Muscle layer of colon (tissue), 2 donors: ENCODE results near the gene SPEG.
A peak's percentile ranks its signal among the peaks of the same experiment; 100 is the strongest.

Experiments
- H3K27ac ChIP-seq: one replicate; pipeline ENCODE4 v1.7.0; 2013; ENCODE audit warnings: low read depth, mild to moderate bottlenecking, low read length, moderate library complexity
- H3K27me3 ChIP-seq, 2 donors: one replicate each; pipeline ENCODE4 v1.7.0; 2013; ENCODE audit warnings: low read length in 2 of 2, mild to moderate bottlenecking in 2 of 2; ENCODE audit not compliant: insufficient read depth in 2 of 2, control insufficient read depth in 1 of 2
- H3K36me3 ChIP-seq: one replicate; pipeline ENCODE4 v1.7.0; 2013; ENCODE audit warnings: mild to moderate bottlenecking, low read length; ENCODE audit not compliant: insufficient read depth
- H3K4me1 ChIP-seq: one replicate; pipeline ENCODE4 v1.7.0; 2013; ENCODE audit warnings: mild to moderate bottlenecking, low read length; ENCODE audit not compliant: insufficient read depth
- H3K4me3 ChIP-seq, 2 donors: one replicate each; pipeline ENCODE4 v1.7.0; 2013; ENCODE audit warnings: low read length in 2 of 2, low read depth in 1 of 2, mild to moderate bottlenecking in 1 of 2, moderate library complexity in 1 of 2
- H3K9ac ChIP-seq: one replicate; pipeline ENCODE4 v1.7.0; 2013; ENCODE audit warnings: low read length
- H3K9me3 ChIP-seq: one replicate; pipeline ENCODE4 v1.7.0; 2013; ENCODE audit warnings: mild to moderate bottlenecking, low read length
- donor health status: abdominal sarcoma.
- donor health status: Adenocarcinoma of cecum.

The SPEG gene

DNA sequence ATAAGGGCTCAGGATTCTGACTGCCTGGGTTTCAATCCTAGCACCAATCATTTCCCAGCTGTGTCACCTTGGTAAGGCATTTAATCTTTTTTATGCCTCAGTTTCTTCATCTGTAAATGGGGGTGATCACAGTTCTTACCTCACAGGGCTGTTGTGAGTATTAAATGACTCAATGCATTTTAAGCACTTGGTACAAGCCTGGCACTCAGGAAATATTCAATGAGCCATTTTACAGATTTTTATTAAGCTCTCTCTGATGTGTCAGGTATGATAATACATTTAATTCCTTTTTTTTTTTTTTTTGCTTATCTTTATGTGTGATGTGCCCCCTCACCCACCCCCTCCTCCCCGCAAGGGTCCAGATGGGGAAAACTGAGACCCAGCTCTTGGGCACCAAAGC lies 12.0 kb downstream of the SPEG start:
- peaks cover 60% of the 10 kb centered on the region for H3K4me1 ChIP-seq
- no peaks in the 10 kb centered on the region for H3K27me3 ChIP-seq
- H3K36me3 ChIP-seq, result peaks cover 21% of the 10 kb centered on the region
- H3K9ac ChIP-seq, result peak overlapping the region; percentile 96
- H3K9me3 ChIP-seq, result no peaks in the 10 kb centered on the region
- peak overlapping the region; percentile 83 for H3K27ac ChIP-seq
- H3K4me3 ChIP-seq, result no peak overlapping the region

DNA sequence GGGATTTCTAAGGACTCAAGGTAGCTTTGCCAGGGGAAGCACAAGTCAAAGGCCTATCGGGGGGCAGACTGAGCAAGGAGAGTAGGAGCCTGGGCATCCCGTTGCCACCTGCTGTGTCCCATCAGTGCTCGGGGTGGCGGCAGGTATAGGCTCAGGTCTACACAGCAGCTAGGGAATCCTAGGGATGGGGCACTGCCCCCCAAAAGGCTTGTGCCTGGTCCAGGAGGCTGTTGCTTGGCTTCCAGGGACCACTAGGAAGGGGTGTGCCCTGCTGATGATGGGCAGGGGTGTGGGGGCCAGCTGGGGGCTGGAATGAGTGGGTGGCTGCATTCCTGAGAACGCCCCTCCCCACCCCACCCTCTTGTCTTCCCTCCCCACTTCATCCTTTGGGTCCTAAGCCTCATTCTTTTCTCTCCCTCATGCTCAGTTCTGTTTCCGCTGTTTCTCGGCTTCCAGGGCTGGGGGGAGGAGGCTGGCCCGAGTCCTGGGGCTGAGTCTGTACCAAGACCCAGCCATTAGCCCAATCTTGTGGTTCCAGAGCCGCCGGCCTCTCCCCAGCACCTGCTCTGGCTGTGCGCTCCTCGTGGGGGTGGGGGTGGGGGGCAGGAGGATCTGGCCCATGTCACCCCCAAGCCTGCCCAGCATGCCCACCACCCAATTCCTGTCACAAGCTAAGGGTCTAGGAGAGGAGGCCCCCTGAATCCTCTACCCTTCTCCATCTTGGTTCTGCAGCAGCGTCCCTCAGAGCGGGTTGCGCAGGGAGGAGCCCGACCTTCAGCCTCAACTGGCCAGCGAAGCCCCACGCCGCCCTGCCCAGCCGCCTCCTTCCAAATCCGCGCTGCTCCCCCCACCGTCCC lies 12.8 kb downstream of the SPEG start:
- Histone ChIP-seq H3K27me3 (no peaks in the 10 kb centered on the region), H3K4me1 (peaks cover 68% of the 10 kb centered on the region), H3K4me3 (peak overlapping the region in 1 of 2 donors; percentile 18), H3K36me3 (peaks cover 21% of the 10 kb centered on the region), H3K9me3 (no peaks in the 10 kb centered on the region), H3K9ac (peak overlapping the region; percentile 96), H3K27ac (peak overlapping the region; percentile 83)

DNA sequence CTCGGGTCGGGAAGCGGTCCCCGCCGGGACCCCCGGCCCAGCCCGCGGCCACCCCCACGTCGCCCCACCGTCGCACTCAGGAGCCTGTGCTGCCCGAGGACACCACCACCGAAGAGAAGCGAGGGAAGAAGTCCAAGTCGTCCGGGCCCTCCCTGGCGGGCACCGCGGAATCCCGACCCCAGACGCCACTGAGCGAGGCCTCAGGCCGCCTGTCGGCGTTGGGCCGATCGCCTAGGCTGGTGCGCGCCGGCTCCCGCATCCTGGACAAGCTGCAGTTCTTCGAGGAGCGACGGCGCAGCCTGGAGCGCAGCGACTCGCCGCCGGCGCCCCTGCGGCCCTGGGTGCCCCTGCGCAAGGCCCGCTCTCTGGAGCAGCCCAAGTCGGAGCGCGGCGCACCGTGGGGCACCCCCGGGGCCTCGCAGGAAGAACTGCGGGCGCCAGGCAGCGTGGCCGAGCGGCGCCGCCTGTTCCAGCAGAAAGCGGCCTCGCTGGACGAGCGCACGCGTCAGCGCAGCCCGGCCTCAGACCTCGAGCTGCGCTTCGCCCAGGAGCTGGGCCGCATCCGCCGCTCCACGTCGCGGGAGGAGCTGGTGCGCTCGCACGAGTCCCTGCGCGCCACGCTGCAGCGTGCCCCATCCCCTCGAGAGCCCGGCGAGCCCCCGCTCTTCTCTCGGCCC lies 13.6 kb downstream of the SPEG start:
- Histone ChIP-seq H3K4me1 (peaks cover 69% of the 10 kb centered on the region), H3K36me3 (peaks cover 21% of the 10 kb centered on the region), H3K27ac (peak overlapping the region; percentile 83), H3K27me3 (no peaks in the 10 kb centered on the region), H3K9me3 (no peaks in the 10 kb centered on the region), H3K9ac (peak overlapping the region; percentile 96), H3K4me3 (peak overlapping the region; percentile 18 to 30)

DNA sequence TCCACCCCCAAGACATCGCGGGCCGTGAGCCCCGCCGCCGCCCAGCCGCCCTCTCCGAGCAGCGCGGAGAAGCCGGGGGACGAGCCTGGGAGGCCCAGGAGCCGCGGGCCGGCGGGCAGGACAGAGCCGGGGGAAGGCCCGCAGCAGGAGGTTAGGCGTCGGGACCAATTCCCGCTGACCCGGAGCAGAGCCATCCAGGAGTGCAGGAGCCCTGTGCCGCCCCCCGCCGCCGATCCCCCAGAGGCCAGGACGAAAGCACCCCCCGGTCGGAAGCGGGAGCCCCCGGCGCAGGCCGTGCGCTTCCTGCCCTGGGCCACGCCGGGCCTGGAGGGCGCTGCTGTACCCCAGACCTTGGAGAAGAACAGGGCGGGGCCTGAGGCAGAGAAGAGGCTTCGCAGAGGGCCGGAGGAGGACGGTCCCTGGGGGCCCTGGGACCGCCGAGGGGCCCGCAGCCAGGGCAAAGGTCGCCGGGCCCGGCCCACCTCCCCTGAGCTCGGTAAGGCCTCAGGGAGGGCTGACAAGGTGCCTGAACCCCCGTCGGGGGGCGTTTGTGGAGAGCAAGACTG lies 14.2 kb downstream of the SPEG start:
- H3K4me3 ChIP-seq, result peak overlapping the region; percentile 30 to 51

DNA sequence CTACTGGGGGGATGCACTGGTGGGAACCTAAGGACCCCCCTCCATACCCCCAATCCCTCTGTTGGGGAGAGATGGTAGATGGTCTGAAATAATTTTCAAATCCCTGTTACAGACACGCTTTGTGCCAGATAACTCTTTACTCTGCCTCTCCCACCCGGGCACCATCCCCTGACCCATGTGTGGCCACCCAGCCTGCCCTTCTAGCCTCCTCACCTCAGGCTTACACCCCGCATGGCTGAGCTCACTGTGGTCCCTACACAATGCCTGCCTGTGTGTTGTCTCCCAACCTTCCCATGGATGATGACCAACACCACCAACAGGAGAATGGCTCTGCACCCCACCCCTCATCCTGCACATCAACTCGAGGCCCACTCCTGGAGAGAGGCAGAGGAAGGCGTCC lies 15.0 kb downstream of the SPEG start:
- Histone ChIP-seq H3K27ac (peak overlapping the region; percentile 83), H3K4me1 (peaks cover 71% of the 10 kb centered on the region), H3K4me3 (peak overlapping the region in 1 of 2 donors; percentile 51), H3K9me3 (no peaks in the 10 kb centered on the region), H3K27me3 (no peaks in the 10 kb centered on the region), H3K36me3 (peaks cover 21% of the 10 kb centered on the region), H3K9ac (peak overlapping the region; percentile 77)

More for the DNA sequence above, 14.2 kb downstream of the SPEG start:
- Histone ChIP-seq H3K36me3 (peaks cover 21% of the 10 kb centered on the region), H3K27ac (peak overlapping the region; percentile 83), H3K9ac (peak overlapping the region; percentile 96), H3K27me3 (no peaks in the 10 kb centered on the region), H3K4me1 (peaks cover 69% of the 10 kb centered on the region), H3K9me3 (no peaks in the 10 kb centered on the region)

DNA sequence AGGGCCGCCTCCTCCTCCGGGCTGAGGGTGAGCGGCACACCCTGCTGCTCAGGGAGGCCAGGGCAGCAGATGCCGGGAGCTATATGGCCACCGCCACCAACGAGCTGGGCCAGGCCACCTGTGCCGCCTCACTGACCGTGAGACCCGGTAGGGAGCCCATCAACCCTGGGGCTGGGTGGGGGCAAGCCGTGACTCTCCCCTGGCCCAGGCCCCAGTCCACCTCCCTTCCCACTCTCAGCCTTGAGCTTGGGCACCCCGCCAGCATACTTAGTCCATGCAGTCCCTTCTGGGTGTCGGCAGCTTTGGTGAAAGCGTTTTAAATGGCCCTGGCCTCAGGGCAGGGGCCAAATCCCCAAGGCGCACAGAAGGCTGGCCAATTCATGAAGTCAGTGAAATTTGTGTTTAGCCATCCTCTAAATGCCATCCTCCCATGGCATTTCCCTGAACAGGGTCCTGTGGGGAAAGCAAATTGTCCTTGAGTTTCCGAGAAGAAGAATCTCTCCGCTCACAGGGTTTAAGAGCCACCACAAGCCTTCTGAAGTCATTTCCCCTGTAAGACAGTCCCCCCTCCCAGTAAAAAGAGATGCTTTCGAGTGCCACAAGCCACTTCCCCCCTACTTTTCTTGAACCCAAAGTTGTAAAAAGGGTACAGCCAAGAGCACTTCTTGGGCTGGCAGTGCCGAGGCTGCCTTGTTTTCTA lies 17.2 kb downstream of the SPEG start:
- no peaks in the 10 kb centered on the region for H3K9me3 ChIP-seq
- peak overlapping the region in 1 of 2 donors; percentile 51 for H3K4me3 ChIP-seq
- H3K36me3 ChIP-seq, result peaks cover 29% of the 10 kb centered on the region
- H3K4me1 ChIP-seq, result peaks cover 65% of the 10 kb centered on the region
- H3K27me3 ChIP-seq, result no peaks in the 10 kb centered on the region
- peak overlapping the region; percentile 83 for H3K27ac ChIP-seq
- peak overlapping the region; percentile 95 for H3K9ac ChIP-seq

DNA sequence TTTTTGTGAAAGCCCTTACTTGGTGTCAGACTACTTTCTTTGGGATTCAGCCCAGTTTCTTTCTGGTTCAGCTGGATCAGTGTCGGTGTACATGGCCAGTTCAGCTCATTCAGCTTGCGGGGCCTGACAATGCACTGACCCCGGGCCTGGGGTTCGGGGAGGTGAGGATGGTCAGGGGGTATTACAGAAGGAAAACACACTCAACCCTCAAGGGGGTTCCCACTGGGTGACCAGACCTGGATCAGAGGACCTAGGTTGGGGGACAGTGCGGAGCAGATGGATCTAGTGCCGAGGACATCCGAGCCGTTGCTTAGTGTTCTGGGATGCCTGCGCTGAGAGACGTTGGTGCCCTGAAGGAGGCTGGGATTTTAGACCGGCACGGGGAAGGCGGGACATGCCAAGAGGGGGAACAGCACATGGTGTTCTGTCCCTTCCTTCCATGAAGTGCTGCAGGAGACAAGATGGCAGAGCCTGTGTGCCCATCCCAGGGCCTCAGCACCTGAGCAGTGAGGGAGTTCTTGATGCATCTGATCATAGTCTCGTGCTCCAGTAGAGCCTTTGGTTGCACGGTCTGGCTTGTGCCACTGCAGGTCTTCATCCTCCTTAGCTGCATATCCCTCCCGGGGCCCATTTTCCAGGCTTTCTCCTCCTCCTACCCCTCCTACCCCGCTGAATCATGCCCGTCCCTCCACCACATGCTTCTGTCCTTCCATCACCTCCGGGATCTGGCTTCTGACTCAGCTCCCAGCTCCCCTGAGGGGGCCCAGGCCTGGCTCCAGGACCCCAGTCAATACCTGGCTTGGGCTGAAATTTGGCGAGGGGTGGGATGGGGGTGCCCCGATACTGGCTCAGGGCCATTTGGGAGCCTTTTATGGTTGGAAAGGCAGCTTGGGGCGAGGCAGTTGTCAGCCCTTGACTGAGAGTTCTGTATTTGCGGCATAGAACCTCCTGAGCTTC lies 18.0 kb downstream of the SPEG start:
- H3K4me1 ChIP-seq, result peaks cover 70% of the 10 kb centered on the region
- H3K36me3 ChIP-seq, result peaks cover 37% of the 10 kb centered on the region

DNA sequence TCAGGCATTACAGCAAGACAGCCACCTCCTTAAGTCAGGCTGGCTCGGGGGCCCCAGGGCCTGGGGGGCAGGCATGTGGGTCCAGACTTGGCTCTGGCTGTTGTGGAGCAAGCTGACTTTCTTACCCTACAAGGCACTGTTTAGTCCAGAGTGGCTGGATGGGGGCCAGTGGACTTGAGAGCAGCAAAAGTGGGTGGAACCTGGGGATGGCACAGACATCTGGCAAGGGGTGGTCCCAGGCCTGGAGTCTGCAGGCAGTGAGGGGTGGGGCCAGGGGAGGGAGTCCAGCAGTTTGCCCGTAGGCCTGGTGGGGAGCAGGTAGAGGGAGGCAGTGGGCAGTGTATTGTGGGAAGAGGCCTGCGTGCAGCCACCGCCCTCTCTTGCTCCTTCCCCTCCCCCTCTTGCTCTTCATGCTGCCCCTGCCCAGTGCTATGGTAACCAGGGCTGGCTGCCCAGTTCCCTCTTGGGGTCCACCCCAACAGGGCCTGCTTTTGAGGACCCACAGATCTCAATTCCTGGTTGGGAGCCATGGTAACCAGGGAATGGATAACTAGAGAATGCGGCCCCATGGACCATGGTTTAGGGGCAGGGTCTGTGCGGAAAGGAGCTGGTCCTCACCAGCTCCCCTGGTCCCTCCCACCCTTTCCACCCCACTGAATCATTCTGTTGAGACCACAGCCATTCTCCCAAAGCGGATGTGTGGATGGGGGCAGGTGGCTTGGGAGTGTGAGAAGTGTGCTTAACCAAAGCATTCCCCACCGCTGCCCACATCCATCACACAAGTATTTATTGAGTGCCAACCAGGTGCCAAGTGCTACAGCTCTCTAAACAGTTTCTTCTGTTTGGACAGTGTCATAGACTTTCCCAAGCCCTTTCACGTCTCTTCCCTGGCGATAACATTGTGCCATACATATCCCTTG lies 19.3 kb downstream of the SPEG start:
- H3K27me3 ChIP-seq, result no peaks in the 10 kb centered on the region
- peaks cover 39% of the 10 kb centered on the region for H3K36me3 ChIP-seq
- peaks cover 83% of the 10 kb centered on the region for H3K4me1 ChIP-seq
- peak overlapping the region; percentile 83 for H3K27ac ChIP-seq
- no peaks in the 10 kb centered on the region for H3K9me3 ChIP-seq
- peak overlapping the region; percentile 47 for H3K9ac ChIP-seq
- peak overlapping the region in 1 of 2 donors; percentile 14 for H3K4me3 ChIP-seq

More for the DNA sequence above, 18.0 kb downstream of the SPEG start:
- Histone ChIP-seq H3K27me3 (no peaks in the 10 kb centered on the region), H3K9ac (peak overlapping the region; percentile 95), H3K9me3 (no peaks in the 10 kb centered on the region), H3K27ac (peak overlapping the region; percentile 83), H3K4me3 (peak overlapping the region in 1 of 2 donors; percentile 51)

DNA sequence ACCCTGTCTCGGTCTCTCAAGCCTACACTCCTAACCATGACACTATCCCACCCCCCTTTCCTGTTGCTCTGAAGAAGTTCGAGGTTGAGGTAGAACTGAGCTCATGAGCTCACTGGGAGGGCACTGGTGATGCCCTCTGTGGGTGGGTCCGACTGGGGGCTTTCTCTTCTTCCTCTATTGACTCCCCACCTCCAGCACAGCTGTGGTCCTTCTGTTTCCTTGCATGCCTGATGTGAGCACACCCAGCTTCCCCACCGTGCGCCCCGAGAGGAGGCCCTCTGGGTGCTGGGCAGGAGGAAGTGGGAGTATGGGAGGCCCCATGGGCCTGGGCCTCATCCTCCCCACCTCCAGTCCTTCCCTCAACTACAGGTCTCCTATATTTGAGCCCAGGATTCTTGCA lies 20.9 kb downstream of the SPEG start:
- Histone ChIP-seq H3K9ac (peak overlapping the region; percentile 19), H3K4me1 (peaks cover 84% of the 10 kb centered on the region)

More for the DNA sequence above, 20.9 kb downstream of the SPEG start:
- no peaks in the 10 kb centered on the region for H3K9me3 ChIP-seq
- no peak overlapping the region for H3K4me3 ChIP-seq
- H3K27me3 ChIP-seq, result no peaks in the 10 kb centered on the region
- peaks cover 31% of the 10 kb centered on the region for H3K36me3 ChIP-seq
- H3K27ac ChIP-seq, result peak overlapping the region; percentile 53
